ENCODE results near the gene TMCO4. TPM values are rescaled to one million over a fixed set of nuclear protein-coding genes. Genes with fewer than 3 reads are reported as not detected.

The TMCO4 gene
- total RNA-seq, 1 donor from 2014 or later = 24.3 TPM

DNA sequence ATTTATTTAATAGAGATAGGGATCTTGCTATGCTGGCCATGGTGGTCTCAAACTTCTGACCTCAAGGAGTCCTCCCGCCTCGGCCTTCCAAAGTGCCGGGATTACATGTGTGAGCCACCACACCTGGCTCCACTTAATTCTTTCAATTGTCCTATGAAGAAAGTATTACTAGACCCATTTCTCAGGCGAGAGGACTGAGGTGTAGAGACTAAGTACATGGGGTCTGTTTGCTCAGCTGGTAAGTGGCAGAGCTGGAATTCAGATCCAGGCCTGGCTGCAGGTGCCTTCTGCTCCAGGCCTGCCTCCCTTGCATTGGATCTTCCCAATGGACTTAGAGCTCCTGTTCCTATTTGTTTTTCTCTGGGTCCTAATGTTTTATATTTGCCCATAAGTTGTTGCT lies 79.5 kb downstream of the TMCO4 start:
- Histone ChIP-seq H3K27ac (no peak overlapping the region), H3K36me3 (peaks cover 4% of the 10 kb centered on the region), H3K4me3 (no peak overlapping the region), H3K4me1 (no peaks in the 10 kb centered on the region), H3K27me3 (no peaks in the 10 kb centered on the region), H3K9me3 (no peaks in the 10 kb centered on the region)
- ATAC-seq (no peak), DNase-seq (no peak)
- TF ChIP-seq, protein P1, sequence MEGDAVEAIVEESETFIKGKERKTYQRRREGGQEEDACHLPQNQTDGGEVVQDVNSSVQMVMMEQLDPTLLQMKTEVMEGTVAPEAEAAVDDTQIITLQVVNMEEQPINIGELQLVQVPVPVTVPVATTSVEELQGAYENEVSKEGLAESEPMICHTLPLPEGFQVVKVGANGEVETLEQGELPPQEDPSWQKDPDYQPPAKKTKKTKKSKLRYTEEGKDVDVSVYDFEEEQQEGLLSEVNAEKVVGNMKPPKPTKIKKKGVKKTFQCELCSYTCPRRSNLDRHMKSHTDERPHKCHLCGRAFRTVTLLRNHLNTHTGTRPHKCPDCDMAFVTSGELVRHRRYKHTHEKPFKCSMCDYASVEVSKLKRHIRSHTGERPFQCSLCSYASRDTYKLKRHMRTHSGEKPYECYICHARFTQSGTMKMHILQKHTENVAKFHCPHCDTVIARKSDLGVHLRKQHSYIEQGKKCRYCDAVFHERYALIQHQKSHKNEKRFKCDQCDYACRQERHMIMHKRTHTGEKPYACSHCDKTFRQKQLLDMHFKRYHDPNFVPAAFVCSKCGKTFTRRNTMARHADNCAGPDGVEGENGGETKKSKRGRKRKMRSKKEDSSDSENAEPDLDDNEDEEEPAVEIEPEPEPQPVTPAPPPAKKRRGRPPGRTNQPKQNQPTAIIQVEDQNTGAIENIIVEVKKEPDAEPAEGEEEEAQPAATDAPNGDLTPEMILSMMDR (IDR thresholded peaks at IDR 0.05) = no peak
- intact Hi-C loops (cut with DNase I) = no loop called here

DNA sequence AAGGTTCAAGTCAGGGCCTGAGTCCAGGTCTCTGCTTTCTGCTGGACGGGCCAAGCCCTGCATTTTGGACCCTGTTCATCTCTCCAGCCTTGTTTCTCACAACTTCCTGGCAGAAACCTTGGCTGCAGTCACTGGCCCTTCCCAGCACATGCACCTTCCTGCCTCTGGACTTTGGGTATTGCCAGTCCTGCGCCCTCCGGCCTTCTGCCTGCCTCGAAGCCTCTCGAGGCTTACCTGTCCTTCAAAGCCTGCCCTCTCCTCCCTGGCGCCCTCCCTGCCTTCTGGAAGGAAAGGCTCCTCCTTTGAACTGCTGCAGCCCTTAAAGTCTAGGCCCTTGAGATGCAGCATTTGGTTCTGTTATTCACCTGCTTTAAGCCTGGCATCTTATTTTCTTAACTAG lies 82.2 kb downstream of the TMCO4 start:
- no peaks in the 10 kb centered on the region for H3K9me3 ChIP-seq
- H3K27me3 ChIP-seq = no peaks in the 10 kb centered on the region
- ATAC-seq (no peak), DNase-seq (no peak)
- TF ChIP-seq, protein P1 (IDR thresholded peaks at IDR 0.05) = no peak
- no peak overlapping the region for H3K27ac ChIP-seq
- intact Hi-C loops (cut with DNase I) = no loop called here
- H3K36me3 ChIP-seq = no peaks in the 10 kb centered on the region
- no peak overlapping the region for H3K4me3 ChIP-seq
- no peaks in the 10 kb centered on the region for H3K4me1 ChIP-seq

DNA sequence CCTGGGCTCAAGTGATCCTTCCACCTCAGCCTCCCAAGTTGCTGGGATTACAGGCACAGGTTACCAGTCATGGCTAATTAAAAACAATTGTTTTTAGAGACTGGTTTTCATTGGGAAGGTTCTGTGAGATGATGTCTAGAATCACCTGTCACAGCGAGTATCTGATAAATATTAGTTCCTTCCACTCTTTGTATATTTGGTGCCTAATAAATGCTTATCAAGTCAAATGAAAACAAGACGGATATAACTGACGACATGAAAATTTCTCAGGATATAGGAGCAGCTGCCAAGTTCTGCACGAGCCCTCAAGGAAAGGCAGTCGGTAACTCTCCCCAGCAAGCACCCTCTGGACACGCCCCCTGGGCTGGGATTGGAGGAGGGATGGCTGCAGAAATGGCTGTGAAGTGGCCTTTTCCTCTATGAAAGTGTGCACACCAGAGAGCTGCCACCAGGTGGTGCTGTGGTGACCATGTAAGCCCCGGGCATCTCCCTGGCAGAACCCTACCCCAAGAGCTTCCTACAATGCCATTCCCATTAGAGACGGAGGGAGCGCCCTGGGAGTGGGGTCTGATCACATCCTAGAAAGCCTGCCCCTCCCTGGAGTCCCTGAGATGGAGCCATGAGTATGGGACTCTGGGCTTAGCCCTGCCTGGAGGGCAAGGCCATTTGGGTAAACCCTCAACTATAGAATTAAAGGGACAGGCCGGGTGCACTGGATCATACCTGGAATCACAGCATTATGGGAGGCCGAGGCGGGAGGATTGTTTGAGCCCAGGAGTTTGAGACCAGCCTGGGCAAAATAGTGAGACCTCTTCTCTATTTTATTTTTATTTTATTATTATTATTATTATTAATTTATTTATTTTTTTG lies 84.1 kb downstream of the TMCO4 start:
- Histone ChIP-seq H3K36me3 (no peaks in the 10 kb centered on the region), H3K4me1 (no peaks in the 10 kb centered on the region), H3K27ac (no peak overlapping the region), H3K4me3 (no peak overlapping the region), H3K27me3 (no peaks in the 10 kb centered on the region), H3K9me3 (no peaks in the 10 kb centered on the region)
- intact Hi-C loops (cut with DNase I) = no loop called here
- DNase-seq (peak; percentile 94), ATAC-seq (peak; percentile 100)
- TF ChIP-seq, protein P1 (IDR thresholded peaks at IDR 0.05) = peak; percentile 84

DNA sequence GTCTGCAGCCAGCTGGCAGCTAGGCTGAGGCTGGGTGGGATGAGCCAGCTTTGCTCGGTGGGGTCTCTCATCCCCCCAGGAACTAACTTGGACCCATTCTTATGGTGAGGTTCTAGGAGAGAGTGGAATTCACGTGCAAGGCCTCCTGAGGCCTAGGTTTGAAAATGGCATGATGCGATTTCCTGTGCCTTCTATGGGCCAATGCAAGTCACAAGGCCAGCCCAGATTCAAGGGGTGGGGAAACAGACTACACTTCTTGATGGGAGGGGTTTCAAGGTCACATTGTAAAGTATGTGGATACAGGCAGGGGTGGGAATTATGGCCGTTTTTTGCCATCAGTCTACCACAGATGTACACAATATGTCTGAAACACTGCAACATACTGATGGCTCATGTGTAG lies 86.8 kb downstream of the TMCO4 start:
- no peaks in the 10 kb centered on the region for H3K36me3 ChIP-seq
- H3K9me3 ChIP-seq = no peaks in the 10 kb centered on the region
- DNase-seq (no peak), ATAC-seq (no peak)
- no peaks in the 10 kb centered on the region for H3K4me1 ChIP-seq
- no peaks in the 10 kb centered on the region for H3K27me3 ChIP-seq
- H3K27ac ChIP-seq = no peak overlapping the region
- intact Hi-C loops (cut with DNase I) = no loop called here
- TF ChIP-seq, protein P1 (IDR thresholded peaks at IDR 0.05) = no peak
- H3K4me3 ChIP-seq = no peak overlapping the region

DNA sequence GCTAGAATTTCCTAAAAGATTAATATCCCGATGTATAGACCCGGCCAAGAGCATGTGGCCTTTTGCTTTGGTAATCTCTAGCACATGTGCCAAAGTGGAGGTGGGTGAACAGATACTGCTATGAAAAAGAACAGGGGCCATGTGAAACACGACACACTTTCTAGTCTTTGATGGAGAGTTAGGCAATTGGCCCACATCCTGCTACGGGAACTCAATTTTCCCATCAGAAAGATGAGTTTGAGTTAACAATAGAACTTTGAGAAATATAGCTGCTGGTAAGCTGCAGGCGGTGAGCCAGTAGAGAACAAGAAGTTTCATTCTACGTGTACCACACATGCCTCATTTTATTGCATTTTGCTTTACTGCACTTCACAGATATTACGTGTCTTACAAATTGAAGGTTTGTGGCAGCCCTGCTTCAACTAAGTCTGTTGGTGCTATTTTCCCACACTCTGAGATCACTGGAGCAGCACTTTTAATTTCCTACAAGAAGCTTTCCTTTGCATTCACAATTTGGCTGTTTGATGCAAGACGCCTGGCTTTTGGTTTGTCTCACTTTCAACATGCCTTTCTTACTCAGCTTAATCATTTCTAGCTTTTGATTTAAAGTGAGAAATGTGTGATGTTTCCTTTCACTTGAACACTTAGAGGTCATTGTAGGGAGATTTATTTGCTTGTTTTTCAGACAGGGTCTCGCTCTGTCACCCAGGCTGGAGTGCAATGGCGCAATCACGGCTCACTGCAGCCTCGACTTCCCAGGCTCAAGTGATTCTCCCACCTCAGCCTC lies 88.7 kb downstream of the TMCO4 start:
- Histone ChIP-seq H3K9me3 (no peaks in the 10 kb centered on the region), H3K27ac (no peak overlapping the region), H3K4me1 (no peaks in the 10 kb centered on the region), H3K4me3 (no peak overlapping the region), H3K27me3 (no peaks in the 10 kb centered on the region), H3K36me3 (no peaks in the 10 kb centered on the region)
- intact Hi-C loops (cut with DNase I) = no loop called here
- DNase-seq (no peak), ATAC-seq (no peak)
- TF ChIP-seq, protein P1 (IDR thresholded peaks at IDR 0.05) = no peak
